ENCODE measurements around the gene KLHL12. TPM values are rescaled to one million over a fixed set of nuclear protein-coding genes. Genes with fewer than 3 reads are reported as not detected.
A peak's percentile ranks its signal among the peaks of the same experiment; 100 is the strongest.

Gene KLHL12
- total RNA-seq, 1 experiment from 2014 or later: 33.8 TPM

- no peak for TF ChIP-seq ELF1 (IDR thresholded peaks at IDR 0.05; ENCODE audit: borderline replicate concordance, low read depth)
Observed at GRCh38 chr1:202972046-202972445, 45.0 kb upstream of the KLHL12 start (continued).

- H2AFZ ChIP-seq (ENCODE audit: low read depth, low read length, poor library complexity, severe bottlenecking): peak overlapping the region; percentile 88
- POLR2A ChIA-PET: no interaction called here
- peaks cover 5% of the 10 kb centered on the region; the same call in 1 of the 2 replicates for H3K79me2 ChIP-seq (ENCODE audit: insufficient read depth, low read length)
- DNase-seq (ENCODE audit: low read depth, low spot score): peak; percentile 68
- CTCF ChIA-PET: no interaction called here
- no peak overlapping the region for H3K9ac ChIP-seq (ENCODE audit: low read length)
- no TSS peak for BruUV-seq (replicated peaks)
- H4K20me1 ChIP-seq (ENCODE audit: insufficient read depth): no peaks in the 10 kb centered on the region
- intact Hi-C loops (cut with micrococcal nuclease): loop anchor here (1.0 kb wide), 1 partner anchor 43 kb away; no protein-coding TSS in a partner anchor
- H3K4me1 ChIP-seq (ENCODE audit: control insufficient read depth in 1 of 2, insufficient read depth in 2 of 2, low read length in 2 of 2): peaks cover 10 to 23% of the 10 kb centered on the region in 2 experiments
- H3K9me3 ChIP-seq (ENCODE audit: control insufficient read depth in 1 of 2, insufficient read depth in 1 of 2, low read depth in 1 of 2, low read length in 2 of 2): no peaks in the 10 kb centered on the region
- no peak overlapping the region for H3K4me3 ChIP-seq (replicated peaks in 1 of 2; ENCODE audit: low read depth in 1 of 2, low read length in 2 of 2)
- TF ChIP-seq SP1 (IDR thresholded peaks at IDR 0.05; ENCODE audit: low read depth): no peak
- TF ChIP-seq REST (IDR thresholded peaks at IDR 0.05; ENCODE audit: low read depth): no peak
- TF ChIP-seq RAD21 (IDR thresholded peaks at IDR 0.05; ENCODE audit: low read depth): peak; percentile 54
- TF ChIP-seq EZH2phosphoT487 (IDR thresholded peaks at IDR 0.05; ENCODE audit: borderline replicate concordance): no peak
- peak; percentile 49 to 93 (median 74); a peak in 5 of 6 replicates for TF ChIP-seq CTCF (IDR thresholded peaks at IDR 0.05 in 2 of 3, conservative IDR thresholded peaks at IDR 0.05 in 1 of 3; ENCODE audit: borderline replicate concordance in 1 of 3, insufficient read depth in 1 of 3, low read depth in 2 of 3, low read length in 2 of 3)
- TF ChIP-seq YY1 (IDR thresholded peaks at IDR 0.05; ENCODE audit: extremely low read depth, insufficient replicate concordance, low read depth, low read length): peak; percentile 51
- no peaks in the 10 kb centered on the region for H3K9me2 ChIP-seq (ENCODE audit: insufficient read depth)
- H3K36me3 ChIP-seq (ENCODE audit: control insufficient read depth in 1 of 2, insufficient read depth in 2 of 2, low read length in 2 of 2): no peaks in the 10 kb centered on the region
- no peaks in the 10 kb centered on the region for H3K27me3 ChIP-seq (ENCODE audit: insufficient read depth, low read length)
- RAD21 ChIA-PET (ENCODE audit: low non-redundant PET in 1 of 2, low total read pairs in 2 of 2, uncharacterized antibody in 2 of 2, unreplicated experiment in 2 of 2): no interaction called here
- H3K27ac ChIP-seq (ENCODE audit: low read depth, low read length): no peak overlapping the region
- ATAC-seq: peak; percentile 82
- peak overlapping the region; percentile 36 for H3K4me2 ChIP-seq (ENCODE audit: low read length)
Observed at GRCh38 chr1:202968895-202969295, 41.9 kb upstream of the KLHL12 start.
